Small intestine (tissue), 7 donors: ENCODE data around the gene DPEP2NB. TPM values are rescaled to one million over a fixed set of nuclear protein-coding genes. Genes with fewer than 3 reads are reported as not detected.
A peak's percentile ranks its signal among the peaks of the same experiment; 100 is the strongest.

Source experiments
- DNase-seq, 2 donors: peaks; one replicate each; pipeline versions ENCODE4 v3.0.0 to v3.0.0-alpha.2; 2013
- FAIRE-seq: peaks from 2 replicates; lab custom pipeline; 2012; peaks lifted over from hg19 to GRCh38; lab: Jason Lieb, UNC
- H3K27ac ChIP-seq, 3 donors: one replicate each; pipeline ENCODE4 v1.5.1; 2013; ENCODE audit warnings: low read length in 2 of 3, mild to moderate bottlenecking in 2 of 3, control low read depth in 1 of 3, inconsistent platforms in 1 of 3, low read depth in 1 of 3, moderate library complexity in 1 of 3
- H3K27me3 ChIP-seq, 3 donors: one replicate each; pipeline ENCODE4 v1.6.1; 2013; ENCODE audit warnings: low read length in 3 of 3, inconsistent platforms in 1 of 3; ENCODE audit not compliant: control insufficient read depth in 3 of 3, insufficient read depth in 3 of 3
- H3K36me3 ChIP-seq, 3 donors: one replicate each; pipeline ENCODE4 v1.6.1; 2013; ENCODE audit warnings: low read length in 3 of 3, inconsistent platforms in 1 of 3, low read depth in 1 of 3, mild to moderate bottlenecking in 1 of 3, moderate library complexity in 1 of 3; ENCODE audit not compliant: control insufficient read depth in 3 of 3, insufficient read depth in 2 of 3
- H3K4me1 ChIP-seq, 3 donors: one replicate each; pipeline ENCODE4 v1.6.1; 2013; ENCODE audit warnings: low read length in 2 of 3, inconsistent platforms in 1 of 3, low read depth in 1 of 3, mild to moderate bottlenecking in 1 of 3, moderate library complexity in 1 of 3; ENCODE audit not compliant: control insufficient read depth in 3 of 3, insufficient read depth in 2 of 3
- H3K4me3 ChIP-seq, 3 donors: one replicate each; pipeline ENCODE4 v1.5.1; 2013; ENCODE audit warnings: low read length in 3 of 3, control low read depth in 1 of 3, inconsistent platforms in 1 of 3, low read depth in 1 of 3, mild to moderate bottlenecking in 1 of 3, moderate library complexity in 1 of 3
- H3K9me3 ChIP-seq, 2 donors: one replicate each; pipeline ENCODE4 v1.6.1; 2013; ENCODE audit warnings: low read depth in 1 of 2, low read length in 1 of 2; ENCODE audit not compliant: control insufficient read depth in 2 of 2, insufficient read depth in 1 of 2
- WGBS, 3 donors: extraction: QIAGEN DNeasy Blood & Tissue Kit; methylation state at CpG; one replicate each; pipeline ENCODE4 v1.1.7; 2013; 5-methylcytosine and 5-hydroxymethylcytosine counted together
- polyA plus RNA-seq, 4 donors: library from polyadenylated mRNA; stranded (reverse) in 3 of 4; unstranded in 1 of 4; fragments of 200-250 nt in 3 of 4; fragments of 120-200 nt in 1 of 4; gene quantifications; one replicate each; pipeline versions ENCODE4 v1.2.1 to v1.2.3, GENCODE V29; 2013
- donor health status: healthy with polysubstance abuse.
- donor health status: control.
- donor health status: control.
- donor health status: Bipolar disorder and iron deficiency.
- donor health status: healthy.

DPEP2NB gene
- polyA plus RNA-seq, 4 donors = not detected

GRCh38 chr16:67986949-67987348 lies 28.8 kb downstream of the DPEP2NB start:
- Histone ChIP-seq H3K36me3 (no peaks in the 10 kb centered on the region), H3K27me3 (peaks cover 0 to 3% (median 0%) of the 10 kb centered on the region in 3 donors), H3K4me3 (no peak overlapping the region), H3K4me1 (no peaks in the 10 kb centered on the region), H3K27ac (peak overlapping the region in 1 of 3 donors; percentile 63), H3K9me3 (no peaks in the 10 kb centered on the region)
- DNase-seq = no peak
- no peak for FAIRE-seq
- WGBS, 3 donors = 77 to 89% (median 82%) methylated on average over 5 of the region's 5 CpGs

GRCh38 chr16:67982011-67982696 lies 33.6 kb downstream of the DPEP2NB start:
- FAIRE-seq (no peak), DNase-seq (no peak)
- H3K27ac ChIP-seq = no peak overlapping the region
- peaks cover 0 to 14% (median 0%) of the 10 kb centered on the region in 3 donors for H3K27me3 ChIP-seq
- 93 to 97% (median 96%) methylated on average over 46 to 49 of the region's 49 CpGs for WGBS, 3 donors
- H3K36me3 ChIP-seq = no peaks in the 10 kb centered on the region
- no peaks in the 10 kb centered on the region for H3K4me1 ChIP-seq
- H3K9me3 ChIP-seq = no peaks in the 10 kb centered on the region
- H3K4me3 ChIP-seq = no peak overlapping the region

- Histone ChIP-seq H3K27me3 (peaks cover 0 to 14% (median 0%) of the 10 kb centered on the region in 3 donors), H3K4me1 (no peaks in the 10 kb centered on the region), H3K36me3 (no peaks in the 10 kb centered on the region), H3K9me3 (no peaks in the 10 kb centered on the region), H3K4me3 (no peak within 1 kb of the TSS), H3K27ac (no peak within 1 kb of the TSS)
- 61 to 71% (median 66%) methylated on average over 50 to 62 of the region's 62 CpGs for WGBS, 3 donors
- no peak for DNase-seq
- no peak for FAIRE-seq
Measured at GRCh38 chr16:67979955-67980678, 35.6 kb downstream of the DPEP2NB start, which contains the start of gene DPEP3. TSS of gene DPEP3 (minus strand) at chr16:67980499. CDS start at chr16:67980380, 119 bp downstream.

- Histone ChIP-seq H3K36me3 (no peaks in the 10 kb centered on the region), H3K27me3 (peaks cover 0 to 13% (median 0%) of the 10 kb centered on the region in 3 donors), H3K4me3 (no peak overlapping the region), H3K4me1 (no peaks in the 10 kb centered on the region), H3K27ac (no peak overlapping the region), H3K9me3 (no peaks in the 10 kb centered on the region)
- DNase-seq (no peak), FAIRE-seq (no peak)
- whole genome bisulfite sequencing, 3 donors = 75 to 83% (median 76%) methylated on average over 9 of the region's 9 CpGs
Measured at GRCh38 chr16:67977469-67978227, 38.1 kb downstream of the DPEP2NB start.

- Histone ChIP-seq H3K4me1 (no peaks in the 10 kb centered on the region), H3K27ac (no peak overlapping the region), H3K36me3 (no peaks in the 10 kb centered on the region), H3K27me3 (peaks cover 0 to 13% (median 0%) of the 10 kb centered on the region in 3 donors), H3K9me3 (no peaks in the 10 kb centered on the region), H3K4me3 (no peak overlapping the region)
- no peak for FAIRE-seq
- DNase-seq = no peak
- 53 to 65% (median 54%) methylated on average over 5 of the region's 5 CpGs for WGBS, 3 donors
Measured at GRCh38 chr16:67977005-67977404, 38.7 kb downstream of the DPEP2NB start.

- no peak for FAIRE-seq
- Histone ChIP-seq H3K9me3 (no peaks in the 10 kb centered on the region), H3K36me3 (no peaks in the 10 kb centered on the region), H3K27me3 (peaks cover 0 to 13% (median 0%) of the 10 kb centered on the region in 3 donors), H3K4me1 (no peaks in the 10 kb centered on the region), H3K4me3 (no peak overlapping the region), H3K27ac (no peak overlapping the region)
- DNase-seq = no peak
- WGBS, 3 donors = 90 to 92% (median 90%) methylated on average over 2 of the region's 2 CpGs
Measured at GRCh38 chr16:67976205-67976604, 39.5 kb downstream of the DPEP2NB start.

GRCh38 chr16:67975321-67976105 lies 40.2 kb downstream of the DPEP2NB start:
- no peaks in the 10 kb centered on the region for H3K4me1 ChIP-seq
- no peak overlapping the region for H3K4me3 ChIP-seq
- no peaks in the 10 kb centered on the region for H3K9me3 ChIP-seq
- no peaks in the 10 kb centered on the region for H3K36me3 ChIP-seq
- H3K27me3 ChIP-seq = peaks cover 0 to 14% (median 0%) of the 10 kb centered on the region in 3 donors
- DNase-seq (no peak), FAIRE-seq (no peak)
- peak overlapping the region in 1 of 3 donors; percentile 41 for H3K27ac ChIP-seq
- 48 to 64% (median 58%) methylated on average over 14 of the region's 14 CpGs for WGBS, 3 donors
